ENCODE measurements around the gene NOS1AP.

DNA sequence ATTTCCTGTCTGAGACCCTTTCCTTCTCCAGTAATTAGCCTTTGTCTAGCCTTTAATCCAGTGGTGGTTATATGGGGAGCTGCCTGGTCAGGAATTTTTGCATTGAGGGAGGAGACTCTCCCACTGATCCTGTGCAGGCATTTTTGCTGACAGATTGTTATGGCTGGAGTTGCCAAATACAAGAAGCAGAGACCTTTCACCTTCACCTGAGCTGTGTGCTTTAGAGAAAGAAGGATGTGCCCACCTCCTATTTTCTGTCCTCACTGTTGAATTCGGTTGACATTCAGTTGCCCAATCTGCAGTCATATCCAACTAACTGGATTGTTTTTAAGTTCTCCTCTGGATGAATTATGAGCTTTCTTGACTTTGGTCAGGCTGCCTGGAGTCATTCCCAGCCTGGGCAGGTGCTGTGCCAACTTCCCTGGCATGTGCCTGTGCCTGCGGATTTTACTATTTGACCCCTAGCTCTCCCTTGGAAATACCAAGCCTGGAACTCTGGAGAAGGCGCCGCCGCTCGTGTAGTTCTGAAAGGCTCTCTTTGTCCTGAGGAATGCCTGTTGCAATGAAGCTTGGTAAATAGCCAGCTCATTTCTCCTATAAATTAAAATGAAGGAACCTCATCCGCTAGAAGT, 143.9 kb downstream of the NOS1AP start:
- TF ChIP-seq, protein P1, sequence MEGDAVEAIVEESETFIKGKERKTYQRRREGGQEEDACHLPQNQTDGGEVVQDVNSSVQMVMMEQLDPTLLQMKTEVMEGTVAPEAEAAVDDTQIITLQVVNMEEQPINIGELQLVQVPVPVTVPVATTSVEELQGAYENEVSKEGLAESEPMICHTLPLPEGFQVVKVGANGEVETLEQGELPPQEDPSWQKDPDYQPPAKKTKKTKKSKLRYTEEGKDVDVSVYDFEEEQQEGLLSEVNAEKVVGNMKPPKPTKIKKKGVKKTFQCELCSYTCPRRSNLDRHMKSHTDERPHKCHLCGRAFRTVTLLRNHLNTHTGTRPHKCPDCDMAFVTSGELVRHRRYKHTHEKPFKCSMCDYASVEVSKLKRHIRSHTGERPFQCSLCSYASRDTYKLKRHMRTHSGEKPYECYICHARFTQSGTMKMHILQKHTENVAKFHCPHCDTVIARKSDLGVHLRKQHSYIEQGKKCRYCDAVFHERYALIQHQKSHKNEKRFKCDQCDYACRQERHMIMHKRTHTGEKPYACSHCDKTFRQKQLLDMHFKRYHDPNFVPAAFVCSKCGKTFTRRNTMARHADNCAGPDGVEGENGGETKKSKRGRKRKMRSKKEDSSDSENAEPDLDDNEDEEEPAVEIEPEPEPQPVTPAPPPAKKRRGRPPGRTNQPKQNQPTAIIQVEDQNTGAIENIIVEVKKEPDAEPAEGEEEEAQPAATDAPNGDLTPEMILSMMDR (IDR thresholded peaks at IDR 0.05) = no peak
- TF ChIP-seq POLR2A (IDR thresholded peaks at IDR 0.05) = no peak

Measured in body of pancreas (tissue), 4 donors.